GM18951 (cell line): ENCODE data around the gene NALCN.

Experiments
- POLR2A ChIP-seq: IDR thresholded peaks from 4 replicates; pipeline ENCODE4 v1.6.1; 2011; ENCODE audit warnings: mild to moderate bottlenecking; ENCODE audit not compliant: insufficient read length, insufficient read depth; ENCODE audit errors: extremely low read depth
- in situ Hi-C: fragments of 300-500 bp; cut with MboI; formaldehyde crosslinking; loops from one replicate; pipeline ENCODE4 v1.12.0; 2022; ENCODE audit warnings: low sequenced_read_pairs, mixed read lengths, inconsistent platforms; ENCODE audit not compliant: unreplicated experiment

Gene NALCN

GRCh38 chr13:101155920-101156319 lies 260.4 kb downstream of the NALCN start:
- in situ Hi-C loops: no loop called here
- TF ChIP-seq POLR2A: no peak

- no peak for TF ChIP-seq POLR2A
- in situ Hi-C loops: no loop called here
These were observed 264.1 kb downstream of the NALCN start for GRCh38 chr13:101152184-101152583.

- TF ChIP-seq POLR2A: no peak
- in situ Hi-C loops: no loop called here
These were observed 265.3 kb downstream of the NALCN start for GRCh38 chr13:101150998-101151397.

GRCh38 chr13:101149735-101150384 lies 266.4 kb downstream of the NALCN start:
- no peak for TF ChIP-seq POLR2A
- in situ Hi-C loops: loop anchor here (25.0 kb wide), 1 partner anchor 612 kb away; no protein-coding TSS in a partner anchor

- in situ Hi-C loops: loop anchor here (25.0 kb wide), 1 partner anchor 616 kb away; no protein-coding TSS in a partner anchor
- no peak for TF ChIP-seq POLR2A
These were observed 270.0 kb downstream of the NALCN start for GRCh38 chr13:101146101-101146898.

- TF ChIP-seq POLR2A: no peak
- in situ Hi-C loops: loop anchor here (25.0 kb wide), 1 partner anchor 617 kb away; no protein-coding TSS in a partner anchor
These were observed 271.4 kb downstream of the NALCN start for GRCh38 chr13:101144808-101145419.

- in situ Hi-C loops: loop anchor here (25.0 kb wide), 1 partner anchor 621 kb away; no protein-coding TSS in a partner anchor
These were observed 275.4 kb downstream of the NALCN start for GRCh38 chr13:101140936-101141335.

GRCh38 chr13:101140087-101140770 lies 276.1 kb downstream of the NALCN start:
- in situ Hi-C loops: loop anchor here (25.0 kb wide), 1 partner anchor 622 kb away; no protein-coding TSS in a partner anchor
- TF ChIP-seq POLR2A: no peak

More at GRCh38 chr13:101140936-101141335, 275.4 kb downstream of the NALCN start:
- TF ChIP-seq POLR2A: no peak

GRCh38 chr13:101139081-101139480 lies 277.2 kb downstream of the NALCN start:
- in situ Hi-C loops: loop anchor here (25.0 kb wide), 1 partner anchor 623 kb away; no protein-coding TSS in a partner anchor
- no peak for TF ChIP-seq POLR2A

GRCh38 chr13:101127741-101128353 lies 288.5 kb downstream of the NALCN start:
- in situ Hi-C loops: loop anchor here (10.0 to 25.0 kb wide), 2 partner anchors 563 to 634 kb away; no protein-coding TSS in a partner anchor
- no peak for TF ChIP-seq POLR2A

- in situ Hi-C loops: loop anchor here (10.0 kb wide), 1 partner anchor 558 kb away; no protein-coding TSS in a partner anchor
These were observed 293.3 kb downstream of the NALCN start for GRCh38 chr13:101123028-101123427.

GRCh38 chr13:101121608-101122007 lies 294.7 kb downstream of the NALCN start:
- TF ChIP-seq POLR2A: no peak
- in situ Hi-C loops: loop anchor here (10.0 kb wide), 1 partner anchor 557 kb away; no protein-coding TSS in a partner anchor

More at GRCh38 chr13:101123028-101123427, 293.3 kb downstream of the NALCN start:
- TF ChIP-seq POLR2A: no peak

- in situ Hi-C loops: loop anchor here (10.0 kb wide), 1 partner anchor 555 kb away; no protein-coding TSS in a partner anchor
- TF ChIP-seq POLR2A: no peak
These were observed 296.3 kb downstream of the NALCN start for GRCh38 chr13:101120007-101120406.
